H9 (cell line): ENCODE results near the gene VASN. TPM values are rescaled to one million over a fixed set of nuclear protein-coding genes. Genes with fewer than 3 reads are reported as not detected.
A peak's percentile ranks its signal among the peaks of the same experiment; 100 is the strongest.

Source experiments
- DNase-seq: peaks from one replicate; pipeline ENCODE4 v3.0.0-alpha.2; 2017
- H2AFZ ChIP-seq: one replicate; pipeline ENCODE4 v1.6.1; 2013; ENCODE audit warnings: mild to moderate bottlenecking, low read length, control low read depth, moderate library complexity
- H2AK5ac ChIP-seq: 2 replicates; pipeline ENCODE4 v1.6.1; 2013; ENCODE audit warnings: low read length, control low read depth, mixed read lengths; ENCODE audit not compliant: insufficient read length
- H2BK120ac ChIP-seq: one replicate; pipeline ENCODE4 v1.6.1; 2013; ENCODE audit warnings: low read depth, mild to moderate bottlenecking, low read length, control low read depth, inconsistent platforms; ENCODE audit not compliant: poor library complexity, severe bottlenecking
- H2BK12ac ChIP-seq: 2 replicates; pipeline ENCODE4 v1.6.1; 2013; ENCODE audit warnings: low read length, control low read depth, mixed read lengths, low read depth; ENCODE audit not compliant: insufficient read length
- H2BK15ac ChIP-seq: 2 replicates; pipeline ENCODE4 v1.6.1; 2013; ENCODE audit warnings: low read depth, low read length, control low read depth
- H2BK20ac ChIP-seq: one replicate; pipeline ENCODE4 v1.6.1; 2013; ENCODE audit warnings: low read depth, mild to moderate bottlenecking, low read length, control low read depth, inconsistent platforms; ENCODE audit not compliant: poor library complexity, severe bottlenecking
- H2BK5ac ChIP-seq: 2 replicates; pipeline ENCODE4 v1.6.1; 2013; ENCODE audit warnings: low read length, control low read depth, mixed read lengths; ENCODE audit not compliant: insufficient read length
- H3K14ac ChIP-seq: 2 replicates; pipeline ENCODE4 v1.6.1; 2013; ENCODE audit warnings: low read length, control low read depth; ENCODE audit not compliant: insufficient read depth
- H3K18ac ChIP-seq: 2 replicates; pipeline ENCODE4 v1.6.1; 2013; ENCODE audit warnings: low read depth, mild to moderate bottlenecking, mixed read lengths, low read length, control low read depth; ENCODE audit not compliant: insufficient read length
- H3K23ac ChIP-seq: 2 replicates; pipeline ENCODE4 v1.6.1; 2013; ENCODE audit warnings: low read length, control low read depth, mixed read lengths, low read depth; ENCODE audit not compliant: insufficient read length
- H3K23me2 ChIP-seq: 2 replicates; pipeline ENCODE4 v1.6.1; 2013; ENCODE audit warnings: low read depth, mild to moderate bottlenecking, mixed read lengths, low read length, control low read depth; ENCODE audit not compliant: insufficient read length, poor library complexity, severe bottlenecking
- H3K27ac ChIP-seq: 2 replicates; pipeline ENCODE4 v1.5.1; 2013; ENCODE audit warnings: low read length, control low read depth, mixed read lengths, low read depth; ENCODE audit not compliant: insufficient read length
- H3K27me3 ChIP-seq: 2 replicates; pipeline ENCODE4 v1.6.1; 2013; ENCODE audit warnings: low read length, control low read depth, inconsistent platforms; ENCODE audit not compliant: insufficient read depth
- H3K4ac ChIP-seq: 2 replicates; pipeline ENCODE4 v1.6.1; 2013; ENCODE audit warnings: low read depth, mild to moderate bottlenecking, control low read depth, inconsistent platforms, low read length, moderate library complexity
- H3K4me1 ChIP-seq: 2 replicates; pipeline ENCODE4 v1.6.1; 2013; ENCODE audit warnings: low read length, control low read depth, inconsistent platforms; ENCODE audit not compliant: insufficient read depth
- H3K4me2 ChIP-seq: 2 replicates; pipeline ENCODE4 v1.6.1; 2013; ENCODE audit warnings: low read length, control low read depth, mixed read lengths; ENCODE audit not compliant: insufficient read length, insufficient read depth
- H3K56ac ChIP-seq: 2 replicates; pipeline ENCODE4 v1.6.1; 2013; ENCODE audit warnings: low read depth, mild to moderate bottlenecking, mixed read lengths, low read length, control low read depth; ENCODE audit not compliant: insufficient read length
- H3K79me1 ChIP-seq: 2 replicates; pipeline ENCODE4 v1.6.1; 2013; ENCODE audit warnings: low read depth, mild to moderate bottlenecking, moderate library complexity, low read length, control low read depth, inconsistent platforms; ENCODE audit not compliant: insufficient read depth, poor library complexity, severe bottlenecking
- H3K79me2 ChIP-seq: 2 replicates; pipeline ENCODE4 v1.6.1; 2013; ENCODE audit warnings: low read length, control low read depth, inconsistent platforms; ENCODE audit not compliant: insufficient read depth
- H3K9ac ChIP-seq: 2 replicates; pipeline ENCODE4 v1.6.1; 2013; ENCODE audit warnings: low read length, control low read depth, mixed read lengths; ENCODE audit not compliant: insufficient read length; ENCODE audit errors: extremely low read depth
- H3K9me3 ChIP-seq: one replicate; pipeline ENCODE4 v1.6.1; 2013; ENCODE audit warnings: low read depth, low read length, inconsistent platforms; ENCODE audit not compliant: control insufficient read depth
- H3T11ph ChIP-seq: one replicate; pipeline ENCODE4 v1.6.1; 2013; ENCODE audit warnings: mild to moderate bottlenecking, low read length, control low read depth, inconsistent platforms
- H4K20me1 ChIP-seq: one replicate; pipeline ENCODE4 v1.6.1; 2013; ENCODE audit not compliant: control insufficient read depth, insufficient read length, insufficient read depth
- H4K5ac ChIP-seq: 2 replicates; pipeline ENCODE4 v1.6.1; 2013; ENCODE audit warnings: low read depth, mild to moderate bottlenecking, mixed read lengths, low read length, control low read depth; ENCODE audit not compliant: insufficient read length
- H4K8ac ChIP-seq: replicated peaks from 2 replicates; pipeline ENCODE4 v1.6.1; 2013; ENCODE audit warnings: low read length, control low read depth, mixed read lengths, low read depth; ENCODE audit not compliant: insufficient read length
- H4K91ac ChIP-seq: 2 replicates; pipeline ENCODE4 v1.6.1; 2013; ENCODE audit warnings: low read depth, mild to moderate bottlenecking, moderate library complexity, mixed read lengths, low read length, control low read depth; ENCODE audit not compliant: insufficient read length
- H3K27ac Mint-ChIP-seq, 3 experiments: 2 replicates in 2 of 3; 3 replicates in 1 of 3; pipeline ENCODE4 v1.8.0; 2020 to 2021; ENCODE audit warnings: mixed read lengths in 3 of 3, mild to moderate bottlenecking in 1 of 3, moderate library complexity in 1 of 3
- H3K27me3 Mint-ChIP-seq: 2 replicates; pipeline ENCODE4 v1.8.0; 2021; ENCODE audit warnings: low read depth, mild to moderate bottlenecking, moderate library complexity, mixed read lengths
- H3K36me3 Mint-ChIP-seq, 3 experiments: 2 replicates in 2 of 3; 3 replicates in 1 of 3; pipeline ENCODE4 v1.8.0; 2020 to 2021; ENCODE audit warnings: low read depth in 3 of 3, mixed read lengths in 3 of 3; ENCODE audit not compliant: insufficient read depth in 1 of 3
- H3K4me1 Mint-ChIP-seq, 2 experiments: 2 replicates each; pipeline ENCODE4 v1.8.0; 2020; ENCODE audit warnings: mixed read lengths in 2 of 2
- H3K4me3 Mint-ChIP-seq, 2 experiments: 2 replicates in 1 of 2; 3 replicates in 1 of 2; pipeline ENCODE4 v1.8.0; 2020 to 2021; ENCODE audit warnings: mild to moderate bottlenecking in 2 of 2, mixed read lengths in 2 of 2, moderate library complexity in 1 of 2
- H3K9me3 Mint-ChIP-seq, 2 experiments: 2 replicates in 1 of 2; 3 replicates in 1 of 2; pipeline ENCODE4 v1.8.0; 2020; ENCODE audit warnings: mild to moderate bottlenecking in 2 of 2, mixed read lengths in 2 of 2, moderate library complexity in 1 of 2
- WGBS: extraction: QIAGEN DNeasy Blood & Tissue Kit; methylation state at CpG from one replicate; pipeline ENCODE4 v1.1.7; 2013; ENCODE audit warnings: missing lambda C conversion rate, low lambda C conversion rate, mixed read lengths; ENCODE audit not compliant: insufficient read length; ENCODE audit errors: extremely low coverage; 5-methylcytosine and 5-hydroxymethylcytosine counted together
- total RNA-seq: library from RNA; stranded (reverse); gene quantifications from 2 replicates; pipeline ENCODE4 v1.2.1, GENCODE V29; 2021
- TF ChIP-seq, protein P1 (sequence below): fragments of 200-600 bp; sonication (generic); conservative IDR thresholded peaks from 3 replicates; pipeline ENCODE4 v1.8.0; 2021; ENCODE audit warnings: antibody characterized with exemption, mild to moderate bottlenecking

The VASN gene
- total RNA-seq, 1 experiment from 2014 or later = 11.0 TPM

DNA sequence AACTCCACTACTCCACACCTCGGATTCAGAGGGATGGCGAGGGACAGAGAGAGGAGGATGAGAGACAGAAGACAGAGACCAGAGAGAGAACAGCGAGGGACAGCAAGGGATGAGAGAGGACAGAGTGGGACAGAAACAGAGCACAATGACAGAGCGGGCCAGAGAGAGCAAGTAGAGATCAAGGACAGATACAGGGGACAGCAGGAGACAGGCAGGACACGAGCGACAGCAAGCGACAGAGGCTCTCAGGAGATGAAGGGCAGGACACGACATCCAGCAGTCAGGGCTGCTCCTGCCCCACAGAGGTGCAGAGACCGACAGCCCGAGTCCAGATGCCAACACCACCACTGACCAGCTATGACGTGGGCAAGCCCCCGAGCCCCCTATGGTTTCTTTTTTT is 29.9 kb downstream of the VASN start:
- Histone ChIP-seq H3K4me2 (no peak overlapping the region), H4K20me1 (no peaks in the 10 kb centered on the region), H2BK12ac (no peak overlapping the region), H2BK20ac (no peak overlapping the region), H2BK15ac (no peak overlapping the region), H3K9me3 (no peaks in the 10 kb centered on the region), H3K18ac (no peak overlapping the region), H3K23ac (no peak overlapping the region), H3K56ac (no peak overlapping the region), H2AFZ (no peak overlapping the region), H3K27ac (no peak overlapping the region), H3K9ac (no peak overlapping the region), H2BK5ac (no peak overlapping the region), H3K4me1 (no peaks in the 10 kb centered on the region), H3K27me3 (no peaks in the 10 kb centered on the region), H3K23me2 (no peaks in the 10 kb centered on the region), H3K4ac (no peak overlapping the region), H4K8ac (no peak overlapping the region), H4K5ac (no peak overlapping the region), H2BK120ac (no peak overlapping the region), H3T11ph (no peak overlapping the region), H3K79me1 (no peaks in the 10 kb centered on the region), H4K91ac (no peak overlapping the region), H3K79me2 (no peaks in the 10 kb centered on the region), H3K14ac (no peak overlapping the region), H2AK5ac (no peak overlapping the region)
- Mint-ChIP-seq H3K4me1 (peaks cover 6 to 8% of the 10 kb centered on the region in 2 experiments), H3K36me3 (peaks cover 0 to 12% (median 0%) of the 10 kb centered on the region in 3 experiments; a peak in 3 of 7 replicates), H3K27me3 (no peaks in the 10 kb centered on the region), H3K4me3 (no peak overlapping the region), H3K27ac (peak overlapping the region in 2 of 3 experiments; percentile 1 to 20; a peak in 2 of 7 replicates), H3K9me3 (no peaks in the 10 kb centered on the region; a peak in 2 of 5 replicates)
- DNase-seq = no peak
- WGBS = no CpG with 5 or more reads among the region's 12 CpGs
- TF ChIP-seq, protein P1, sequence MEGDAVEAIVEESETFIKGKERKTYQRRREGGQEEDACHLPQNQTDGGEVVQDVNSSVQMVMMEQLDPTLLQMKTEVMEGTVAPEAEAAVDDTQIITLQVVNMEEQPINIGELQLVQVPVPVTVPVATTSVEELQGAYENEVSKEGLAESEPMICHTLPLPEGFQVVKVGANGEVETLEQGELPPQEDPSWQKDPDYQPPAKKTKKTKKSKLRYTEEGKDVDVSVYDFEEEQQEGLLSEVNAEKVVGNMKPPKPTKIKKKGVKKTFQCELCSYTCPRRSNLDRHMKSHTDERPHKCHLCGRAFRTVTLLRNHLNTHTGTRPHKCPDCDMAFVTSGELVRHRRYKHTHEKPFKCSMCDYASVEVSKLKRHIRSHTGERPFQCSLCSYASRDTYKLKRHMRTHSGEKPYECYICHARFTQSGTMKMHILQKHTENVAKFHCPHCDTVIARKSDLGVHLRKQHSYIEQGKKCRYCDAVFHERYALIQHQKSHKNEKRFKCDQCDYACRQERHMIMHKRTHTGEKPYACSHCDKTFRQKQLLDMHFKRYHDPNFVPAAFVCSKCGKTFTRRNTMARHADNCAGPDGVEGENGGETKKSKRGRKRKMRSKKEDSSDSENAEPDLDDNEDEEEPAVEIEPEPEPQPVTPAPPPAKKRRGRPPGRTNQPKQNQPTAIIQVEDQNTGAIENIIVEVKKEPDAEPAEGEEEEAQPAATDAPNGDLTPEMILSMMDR = no peak
